H1 (cell line): ENCODE results near the gene SCD. TPM values are rescaled to one million over a fixed set of nuclear protein-coding genes. Genes with fewer than 3 reads are reported as not detected.

ENCODE experiments used
- CHD2 ChIP-seq: IDR thresholded peaks from 2 replicates; pipeline ENCODE4 v1.6.1; 2012; ENCODE audit warnings: low read length, improper control_type of control experiment
- EP300 ChIP-seq, 2 experiments: IDR thresholded peaks; 1 replicate in 1 of 2; 2 replicates in 1 of 2; pipeline ENCODE4 v1.6.1; 2011 to 2012; ENCODE audit warnings: low read depth in 2 of 2, low read length in 2 of 2, mild to moderate bottlenecking in 2 of 2, borderline replicate concordance in 1 of 2, inconsistent platforms in 1 of 2, moderate library complexity in 1 of 2
- HDAC2 ChIP-seq, 2 experiments: fragments of 300-600 bp in 1 of 2; sonication (generic) in 1 of 2; IDR thresholded peaks; 2 replicates each; pipeline ENCODE4 v1.6.1; 2011 to 2012; ENCODE audit warnings: low read depth in 2 of 2, low read length in 2 of 2, mild to moderate bottlenecking in 2 of 2, moderate library complexity in 2 of 2, borderline replicate concordance in 1 of 2, inconsistent platforms in 1 of 2
- polyA plus RNA-seq, 7 experiments: library from polyadenylated mRNA; depleted of rRNA in 3 of 7; stranded (reverse) in 5 of 7; unstranded in 2 of 7; fragments of >200 nt in 5 of 7; fragments of 200-250 nt in 2 of 7; gene quantifications; 1 replicate in 5 of 7; 2 replicates in 1 of 7; 4 replicates in 1 of 7; pipeline versions ENCODE4 v1.2.1 to v1.2.3, GENCODE V29; 2011 to 2013; ENCODE audit warnings: missing spikeins in 2 of 7, mixed read lengths in 2 of 7
- total RNA-seq: library from RNA; stranded (reverse); fragmentation: NEBNext Ultra II Directional; extraction: Animal tissue kit (Norgen Biotek cat#: 25700); gene quantifications from 2 replicates; pipeline ENCODE4 v1.2.1, GENCODE V29; 2021

Gene SCD
- total and polyA plus RNA-seq, 2 of the 8 experiments (the other 6 are each of a cell fraction or from before 2014, with no cell fraction given): 397 to 621 TPM

GRCh38 chr10:100392686-100393003 is 45.6 kb downstream of the SCD start (continued):
- TF ChIP-seq HDAC2 (IDR thresholded peaks at IDR 0.05; ENCODE audit: borderline replicate concordance in 1 of 2, low read depth in 2 of 2, low read length in 2 of 2): no peak
- TF ChIP-seq CHD2: no peak
- no peak for TF ChIP-seq EP300 (IDR thresholded peaks at IDR 0.05; ENCODE audit: borderline replicate concordance in 1 of 2, low read depth in 2 of 2, low read length in 2 of 2)
